GM15510 (cell line): Measurements from ENCODE around the gene ABCC1.

Experiments used
- POLR2A ChIP-seq: IDR thresholded peaks from 3 replicates; pipeline ENCODE4 v1.6.1; 2011; ENCODE audit warnings: borderline replicate concordance; ENCODE audit not compliant: insufficient read length; ENCODE audit errors: extremely low read depth

The ABCC1 gene

GRCh38 chr16:15958703-15959348 lies 9.4 kb downstream of the ABCC1 start:
- no peak for TF ChIP-seq POLR2A

- no peak for TF ChIP-seq POLR2A
These were observed 10.9 kb downstream of the ABCC1 start for GRCh38 chr16:15960124-15960971.

GRCh38 chr16:15961060-15961511 lies 11.7 kb downstream of the ABCC1 start:
- no peak for TF ChIP-seq POLR2A

GRCh38 chr16:15961571-15962090 lies 12.2 kb downstream of the ABCC1 start:
- no peak for TF ChIP-seq POLR2A

GRCh38 chr16:15963307-15963910 lies 14.0 kb downstream of the ABCC1 start:
- TF ChIP-seq POLR2A: no peak

- no peak for TF ChIP-seq POLR2A
These were observed 17.0 kb downstream of the ABCC1 start for GRCh38 chr16:15966420-15966819.

GRCh38 chr16:15966836-15967546 lies 17.6 kb downstream of the ABCC1 start:
- no peak for TF ChIP-seq POLR2A

GRCh38 chr16:15967655-15968315 lies 18.4 kb downstream of the ABCC1 start:
- no peak for TF ChIP-seq POLR2A

- TF ChIP-seq POLR2A: no peak
These were observed 20.8 kb downstream of the ABCC1 start for GRCh38 chr16:15970202-15970601.

GRCh38 chr16:15970743-15971439 lies 21.5 kb downstream of the ABCC1 start:
- TF ChIP-seq POLR2A: no peak

GRCh38 chr16:15971440-15971815 lies 22.0 kb downstream of the ABCC1 start:
- no peak for TF ChIP-seq POLR2A

- TF ChIP-seq POLR2A: no peak
These were observed 22.8 kb downstream of the ABCC1 start for GRCh38 chr16:15972046-15972868.

- TF ChIP-seq POLR2A: no peak
These were observed 24.0 kb downstream of the ABCC1 start for GRCh38 chr16:15973421-15973820.

GRCh38 chr16:15974057-15974456 lies 24.6 kb downstream of the ABCC1 start:
- TF ChIP-seq POLR2A: no peak

GRCh38 chr16:15975172-15975571 lies 25.8 kb downstream of the ABCC1 start:
- TF ChIP-seq POLR2A: no peak
